GM18870 (cell line): Measurements from ENCODE around the gene GPA33.

Experiments used
- ATAC-seq: cut with Tn5 transposase; IDR thresholded peaks from one replicate; pipeline ENCODE4 v1.9.1; 2021; ENCODE audit warnings: moderate library complexity; ENCODE audit not compliant: unreplicated experiment

GPA33 gene

GRCh38 chr1:167118188-167118587 lies 28.0 kb upstream of the GPA33 start:
- ATAC-seq: no peak

DNA sequence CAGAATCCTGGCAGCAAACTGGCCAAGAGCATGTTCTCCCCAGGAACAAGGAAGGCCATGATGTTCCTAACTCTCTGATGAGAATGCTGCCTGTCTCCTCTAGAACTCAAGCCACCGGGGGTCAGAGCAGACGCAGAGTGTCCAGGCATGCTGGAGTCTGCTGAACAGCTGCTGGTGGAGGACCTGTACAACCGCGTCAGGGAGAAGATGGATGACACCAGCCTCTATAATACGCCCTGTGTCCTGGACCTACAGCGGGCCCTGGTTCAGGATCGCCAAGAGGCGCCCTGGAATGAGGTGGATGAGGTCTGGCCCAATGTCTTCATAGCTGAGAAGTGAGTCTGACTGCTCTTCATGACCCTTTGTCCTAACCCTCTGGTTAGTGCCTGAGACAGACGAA lies 27.0 kb upstream of the GPA33 start:
- no peak for ATAC-seq

GRCh38 chr1:167116174-167116573 lies 26.0 kb upstream of the GPA33 start:
- no peak for ATAC-seq

DNA sequence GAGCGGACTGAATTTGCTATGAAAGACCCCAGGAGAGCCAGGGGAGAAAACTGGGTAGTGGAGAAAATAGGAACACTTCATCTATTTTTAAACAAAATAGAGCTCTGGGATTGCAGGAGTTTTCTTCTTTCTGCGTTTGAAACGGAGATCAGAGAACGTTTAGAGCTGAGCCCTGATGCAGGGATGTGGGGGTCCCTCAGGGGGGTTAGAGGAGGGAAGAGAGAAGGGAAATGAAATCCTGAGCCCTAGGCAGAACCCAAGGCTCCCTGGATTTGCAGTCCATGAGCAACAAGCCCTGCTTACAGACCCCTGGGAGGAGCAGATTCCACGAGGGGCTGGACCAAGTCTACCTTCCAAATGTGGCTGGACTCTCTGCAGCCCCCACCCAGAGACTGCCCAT lies 25.5 kb upstream of the GPA33 start:
- ATAC-seq: no peak

DNA sequence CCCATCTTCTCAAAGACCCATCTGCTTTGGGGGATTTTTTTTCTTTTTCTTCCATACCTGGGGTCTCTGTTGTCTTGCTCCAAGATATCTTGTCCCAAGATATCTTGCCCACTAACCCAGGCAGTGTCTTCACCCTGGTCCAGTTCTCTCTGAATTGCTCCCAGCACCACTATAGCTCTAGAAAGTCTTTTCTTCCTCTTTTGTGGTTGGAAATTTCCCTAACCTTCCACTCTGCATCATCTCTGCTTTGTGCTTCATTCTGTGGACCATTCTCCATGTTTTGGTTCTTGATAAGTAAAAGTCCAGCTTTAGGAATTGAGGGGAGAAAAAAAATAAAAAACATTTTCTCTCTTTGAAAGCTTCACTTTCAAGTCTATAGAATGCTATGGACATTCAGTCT lies 24.5 kb upstream of the GPA33 start:
- ATAC-seq: no peak

DNA sequence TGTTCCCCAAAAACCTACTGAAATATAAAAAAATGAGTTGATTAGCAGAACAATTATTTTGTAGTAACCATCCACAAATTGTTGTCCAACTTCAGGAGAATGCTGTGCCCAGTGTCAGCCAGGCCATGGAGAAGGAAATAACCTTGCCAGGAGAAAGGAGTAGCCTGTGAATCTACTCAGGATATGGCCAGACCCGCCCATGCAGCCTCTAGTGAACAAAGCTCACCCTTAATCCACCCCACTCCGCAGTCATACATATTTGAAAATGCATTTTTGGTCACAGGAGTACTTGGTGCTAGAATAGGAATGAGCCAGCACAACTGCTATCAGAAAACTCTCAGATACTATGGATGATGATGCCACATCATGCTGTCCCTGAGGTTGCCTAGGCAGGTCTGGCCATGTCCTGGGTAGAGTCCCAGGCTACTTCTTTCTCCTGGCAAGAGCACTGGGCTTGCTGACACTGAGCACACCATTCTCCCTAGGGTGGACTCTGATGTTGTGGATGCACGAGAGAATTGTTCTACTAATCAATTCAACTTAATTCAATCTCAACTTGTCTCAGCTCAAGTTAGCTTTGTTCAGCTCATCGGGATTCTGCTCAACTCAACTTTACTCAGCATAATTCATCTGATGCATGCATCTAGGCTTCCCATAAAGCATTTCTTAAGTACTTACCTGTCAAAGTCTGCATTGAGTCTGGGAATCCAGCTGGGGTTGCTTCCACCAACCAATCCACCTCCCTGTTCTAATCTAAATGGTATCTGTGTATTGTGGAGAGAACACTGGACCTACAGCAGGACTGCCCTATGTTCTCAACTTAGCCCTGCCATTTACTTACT lies 21.9 kb upstream of the GPA33 start:
- no peak for ATAC-seq

GRCh38 chr1:167110586-167110985 lies 20.4 kb upstream of the GPA33 start:
- ATAC-seq: no peak

- ATAC-seq: no peak
Measured at GRCh38 chr1:167109125-167109524, 18.9 kb upstream of the GPA33 start.

DNA sequence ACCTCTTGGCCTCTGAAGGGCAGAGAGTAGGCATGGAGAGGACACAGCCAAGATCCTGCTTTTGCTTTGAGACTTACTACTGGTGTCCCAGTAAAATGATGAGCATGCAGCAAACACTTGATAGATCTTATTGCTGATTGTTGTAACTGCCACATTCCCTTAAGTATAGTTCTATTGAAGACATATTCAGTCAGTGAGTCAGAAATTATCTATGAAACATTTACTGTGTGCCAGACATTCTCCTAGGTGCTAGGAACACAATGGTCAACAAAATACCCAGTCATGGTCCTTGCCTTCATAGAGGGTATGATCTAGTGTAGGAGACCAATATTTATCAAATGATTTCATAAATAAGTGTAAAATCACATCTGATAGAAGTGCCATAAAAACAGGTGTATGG lies 17.3 kb upstream of the GPA33 start:
- ATAC-seq: no peak

DNA sequence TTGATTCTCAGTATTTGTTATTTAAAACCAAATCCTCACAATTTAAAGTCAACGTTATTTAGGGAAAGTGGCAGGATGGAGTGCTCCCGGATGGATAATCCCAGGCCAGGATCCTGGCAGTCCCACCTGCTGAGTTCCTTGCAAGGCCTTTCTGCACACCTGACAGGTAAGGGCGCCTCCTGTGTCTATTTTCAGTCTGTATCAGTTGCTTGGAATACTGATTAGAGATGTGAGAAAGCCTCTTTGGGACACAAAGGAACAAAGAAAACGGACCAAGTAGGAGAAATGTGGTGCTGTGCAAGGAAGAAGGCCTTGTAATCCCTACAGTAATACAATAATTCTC lies 15.9 kb upstream of the GPA33 start:
- no peak for ATAC-seq

DNA sequence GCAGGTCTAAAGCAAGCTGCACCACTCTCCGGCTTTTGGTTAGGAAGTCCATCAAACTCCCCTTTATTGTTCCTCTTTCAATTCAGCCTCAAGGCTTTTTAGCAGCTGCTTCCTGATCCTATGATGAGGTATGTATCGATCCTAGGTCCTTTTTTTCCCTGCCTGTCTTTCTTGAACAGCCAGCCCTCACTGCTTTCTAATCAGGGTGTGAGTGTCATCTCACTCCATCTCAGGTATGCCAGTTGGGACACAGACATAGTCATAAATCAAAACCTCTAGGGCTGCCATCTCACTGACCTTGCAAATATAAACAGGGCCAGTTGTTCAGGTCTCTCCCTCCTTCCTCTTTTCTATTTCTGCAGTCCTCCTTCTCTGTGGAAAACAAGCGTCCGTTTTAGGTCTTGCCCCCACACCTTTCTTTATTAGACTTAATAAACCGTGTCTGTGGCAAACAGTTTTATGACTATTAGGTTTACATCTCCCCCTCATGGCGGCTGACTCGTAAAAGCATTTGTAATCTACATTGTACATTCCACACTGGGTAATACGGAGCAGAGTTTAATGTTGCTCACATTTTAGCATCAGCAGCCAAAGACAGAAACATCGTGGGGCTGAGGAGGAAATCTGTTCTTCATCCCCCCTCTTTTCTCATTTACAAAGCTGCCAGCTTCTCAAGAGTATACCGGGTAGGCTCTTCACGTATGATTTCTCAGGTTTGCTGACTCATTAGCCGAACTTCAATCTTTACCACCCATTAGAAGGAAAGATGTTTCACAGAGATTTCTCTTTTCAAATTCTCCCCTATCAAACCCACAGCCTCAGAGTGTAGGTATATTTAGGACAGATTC lies 15.3 kb upstream of the GPA33 start:
- ATAC-seq: no peak

GRCh38 chr1:167104256-167104633 lies 14.1 kb upstream of the GPA33 start:
- peak; percentile 50 for ATAC-seq

GRCh38 chr1:167102906-167103573 lies 12.9 kb upstream of the GPA33 start:
- no peak for ATAC-seq

DNA sequence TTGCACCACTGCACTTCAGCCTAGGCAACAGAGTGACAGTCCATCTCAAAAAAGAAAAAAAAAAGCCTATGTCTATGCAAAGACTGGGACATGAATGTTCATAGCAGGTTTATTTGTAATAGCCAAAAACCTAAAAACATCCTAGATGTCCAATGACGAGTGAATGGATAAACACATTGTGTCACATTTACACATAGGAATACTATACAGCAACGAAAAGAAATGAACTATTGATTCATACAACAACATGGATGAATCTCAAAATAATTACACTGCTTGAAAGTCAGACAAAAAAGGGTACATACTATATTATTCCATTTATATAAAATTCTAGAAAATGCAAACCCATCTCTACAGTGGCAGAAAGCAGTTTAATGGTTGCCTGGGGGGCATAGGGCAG lies 11.6 kb upstream of the GPA33 start:
- no peak for ATAC-seq

- ATAC-seq: no peak
Measured at GRCh38 chr1:167100730-167101129, 10.6 kb upstream of the GPA33 start.

DNA sequence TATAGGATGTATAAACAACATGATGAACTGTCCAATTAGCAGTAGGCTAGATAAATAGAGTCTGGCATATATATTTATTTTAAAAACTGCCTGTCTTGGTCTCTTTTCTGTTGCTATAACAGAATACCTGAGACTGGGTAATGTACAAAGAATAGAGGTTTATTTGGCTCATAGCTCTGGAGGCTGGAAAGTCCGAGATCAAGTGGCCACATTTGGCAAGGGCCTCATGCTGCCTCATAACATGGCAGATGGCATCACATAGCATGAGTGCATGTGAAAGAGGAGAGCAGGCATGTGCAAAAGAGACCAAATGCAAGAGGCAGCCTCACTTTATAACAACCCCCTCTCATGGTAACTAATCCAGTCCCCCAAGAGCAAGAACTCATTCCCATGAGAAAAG lies 9.7 kb upstream of the GPA33 start:
- no peak for ATAC-seq

DNA sequence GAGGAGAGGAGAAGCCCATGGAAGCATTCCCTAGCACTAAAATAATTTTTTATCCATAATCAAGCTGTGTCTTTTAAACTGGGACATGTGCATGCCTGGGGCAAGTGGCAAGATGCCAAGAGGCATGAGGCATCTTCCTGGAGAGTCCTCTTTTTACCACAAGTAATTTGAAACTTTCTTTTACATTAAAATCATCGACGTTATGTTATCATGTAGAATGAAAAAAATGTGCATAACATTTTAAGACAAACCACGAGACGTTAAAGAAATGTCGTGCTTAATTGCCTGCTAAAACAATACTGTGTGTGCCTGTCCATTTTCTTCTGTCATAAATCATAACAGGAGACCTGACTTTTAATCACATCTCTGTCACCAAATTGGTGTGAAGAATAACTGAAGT lies 5.2 kb upstream of the GPA33 start:
- ATAC-seq: no peak

- no peak for ATAC-seq
Measured at GRCh38 chr1:167094690-167095089, 4.5 kb upstream of the GPA33 start.

- no peak for ATAC-seq
Measured at GRCh38 chr1:167093846-167094516, 3.8 kb upstream of the GPA33 start, which contains the start of gene STYXL2. STYXL2 (plus strand) TSS chr1:167094075; CDS start chr1:167094850, 775 bp downstream.

DNA sequence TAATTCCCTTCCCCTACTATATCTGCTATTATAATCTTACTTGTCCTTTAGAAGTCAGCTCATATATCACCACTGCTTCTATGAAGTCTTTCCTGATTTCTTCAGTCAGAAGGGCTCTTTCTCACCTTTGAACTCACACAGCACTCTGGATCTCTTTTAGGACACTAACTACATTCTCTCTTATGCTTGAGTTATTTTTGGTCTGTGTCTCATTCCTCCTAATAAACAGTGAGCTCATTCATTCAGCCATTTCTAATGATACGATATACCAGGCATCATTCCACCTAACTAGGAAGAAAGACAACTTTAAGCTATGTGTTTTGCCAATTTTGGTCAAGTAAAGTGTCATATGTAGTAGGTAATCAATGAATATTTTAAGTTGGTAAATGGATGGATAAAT lies 2.5 kb upstream of the GPA33 start:
- ATAC-seq: no peak

DNA sequence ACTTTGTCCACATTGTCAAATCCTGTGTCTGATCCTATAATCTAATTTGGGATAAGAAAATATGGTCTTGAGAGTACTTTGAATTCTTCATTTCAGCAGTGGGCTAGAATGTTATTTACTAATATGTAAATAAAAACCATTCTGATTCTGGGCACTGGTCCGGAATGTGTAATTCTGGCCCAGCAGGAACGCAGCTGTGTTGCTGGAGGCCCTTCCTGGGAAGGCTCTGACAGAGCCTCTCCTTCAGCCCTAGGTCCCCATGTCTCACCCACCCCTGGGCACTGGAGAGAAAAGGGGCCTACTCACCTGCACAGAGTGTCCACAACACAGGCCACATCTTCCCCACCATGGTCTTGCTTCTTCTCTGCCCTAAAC lies 251 bp downstream of the GPA33 start:
- ATAC-seq: no peak
